Muscle layer of duodenum (tissue), 2 donors: Measurements from ENCODE around the gene SMARCE1.

Experiments used
- H3K27ac ChIP-seq: one replicate; pipeline ENCODE4 v1.7.0; 2013; ENCODE audit warnings: mild to moderate bottlenecking, low read length
- H3K27me3 ChIP-seq: one replicate; pipeline ENCODE4 v1.7.0; 2013; ENCODE audit warnings: low read depth, mild to moderate bottlenecking, control low read depth, low read length
- H3K36me3 ChIP-seq, 2 donors: one replicate each; pipeline ENCODE4 v1.7.0; 2013; ENCODE audit warnings: low read length in 2 of 2, control low read depth in 1 of 2, mild to moderate bottlenecking in 1 of 2; ENCODE audit not compliant: insufficient read depth in 2 of 2, control insufficient read depth in 1 of 2
- H3K4me1 ChIP-seq, 2 donors: one replicate each; pipeline ENCODE4 v1.7.0; 2013; ENCODE audit warnings: low read length in 2 of 2, mild to moderate bottlenecking in 2 of 2, control low read depth in 1 of 2, moderate library complexity in 1 of 2; ENCODE audit not compliant: insufficient read depth in 2 of 2, control insufficient read depth in 1 of 2
- H3K4me3 ChIP-seq, 2 donors: one replicate each; pipeline ENCODE4 v1.7.0; 2013; ENCODE audit warnings: low read length in 2 of 2, low read depth in 1 of 2, mild to moderate bottlenecking in 1 of 2
- H3K9me3 ChIP-seq, 2 donors: one replicate each; pipeline ENCODE4 v1.7.0; 2013; ENCODE audit warnings: low read length in 2 of 2, control low read depth in 1 of 2, mild to moderate bottlenecking in 1 of 2; ENCODE audit not compliant: control insufficient read depth in 1 of 2
- donor health status: healthy.

The SMARCE1 gene

DNA sequence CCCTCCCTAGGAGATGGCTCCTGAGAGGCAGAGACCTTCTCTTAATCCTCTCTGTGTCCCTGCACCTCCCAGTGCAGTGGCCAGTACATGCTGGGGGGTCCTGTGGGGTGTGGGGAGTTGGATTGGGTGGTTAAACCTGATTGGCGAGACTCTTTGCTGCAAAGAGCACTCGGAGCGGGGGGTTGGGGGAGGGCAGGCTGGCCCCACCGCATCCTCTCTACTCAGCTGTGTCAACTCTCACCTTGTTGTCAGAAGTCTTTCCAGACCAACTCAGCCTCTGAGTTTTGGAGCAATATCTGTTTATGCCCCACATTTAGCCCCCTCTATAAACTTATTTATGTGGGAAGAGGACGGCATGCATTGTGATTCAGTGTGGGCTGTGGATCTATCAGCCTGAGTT, 40.0 kb downstream of the SMARCE1 start:
- peaks cover 0 to 3% of the 10 kb centered on the region in 2 donors for H3K4me1 ChIP-seq
- no peaks in the 10 kb centered on the region for H3K36me3 ChIP-seq
- no peak overlapping the region for H3K27ac ChIP-seq
- H3K4me3 ChIP-seq, result no peak overlapping the region
- no peaks in the 10 kb centered on the region for H3K9me3 ChIP-seq
- no peaks in the 10 kb centered on the region for H3K27me3 ChIP-seq

DNA sequence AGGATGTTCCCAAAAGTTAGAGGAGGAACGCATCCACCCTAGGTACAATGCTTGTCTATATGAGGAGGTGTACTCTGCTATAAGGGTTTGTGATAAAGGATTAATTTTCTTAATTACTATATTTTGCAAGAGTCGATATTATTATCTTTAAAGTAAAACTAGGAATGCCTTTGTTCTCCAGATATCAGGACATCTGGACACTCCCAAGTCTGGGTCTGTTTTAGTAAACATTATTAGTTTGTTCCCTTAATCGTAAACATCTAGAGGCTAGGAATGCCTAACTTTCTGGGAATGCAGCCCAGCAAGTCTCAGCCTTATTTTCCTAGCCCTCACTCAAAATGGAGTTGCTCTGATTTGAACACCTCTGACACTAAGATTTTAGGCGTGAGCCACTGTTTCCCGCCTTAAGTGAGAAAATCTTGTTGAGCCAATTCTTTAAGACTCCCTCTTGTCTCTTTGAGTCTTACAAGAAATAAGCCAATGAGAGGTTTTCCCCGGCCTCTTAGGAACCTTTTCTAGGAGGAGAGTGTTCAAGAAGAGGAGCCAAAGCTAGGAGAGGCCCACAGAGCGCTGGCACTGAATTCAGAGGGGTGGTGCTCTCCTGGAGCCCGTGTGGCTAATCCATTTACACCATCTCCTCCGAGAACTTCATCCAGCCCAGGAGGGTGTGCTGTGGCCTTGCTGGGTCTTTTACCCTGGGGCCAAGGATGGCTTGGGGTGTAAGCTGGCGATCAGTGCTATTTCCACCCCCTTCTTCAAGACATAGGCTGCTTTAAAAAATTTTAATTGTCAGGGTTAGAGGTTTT, 40.9 kb downstream of the SMARCE1 start:
- H3K36me3 ChIP-seq, result no peaks in the 10 kb centered on the region
- H3K27me3 ChIP-seq, result no peaks in the 10 kb centered on the region
- H3K4me1 ChIP-seq, result peaks cover 0 to 9% of the 10 kb centered on the region in 2 donors
- no peak overlapping the region for H3K4me3 ChIP-seq
- no peaks in the 10 kb centered on the region for H3K9me3 ChIP-seq
- no peak overlapping the region for H3K27ac ChIP-seq

DNA sequence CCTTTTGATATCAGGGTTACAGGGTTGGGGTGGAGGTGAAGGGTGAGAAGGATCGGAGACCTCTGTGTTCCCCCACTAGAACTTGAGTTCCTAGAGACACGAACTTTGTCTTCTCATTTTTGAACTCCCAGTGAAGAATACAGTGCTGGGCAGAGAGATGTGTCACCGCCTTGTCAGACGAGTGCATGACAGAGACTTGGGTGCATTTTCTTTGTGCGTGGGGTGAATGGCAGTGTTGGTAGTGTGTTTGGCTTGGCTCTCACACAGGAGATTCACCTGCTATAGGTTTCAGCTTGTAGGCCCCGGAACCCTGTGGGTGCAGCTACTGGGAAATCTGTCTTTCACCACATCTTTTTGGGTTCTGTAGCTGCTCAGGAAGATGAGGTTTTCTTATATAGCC, 42.3 kb downstream of the SMARCE1 start:
- Histone ChIP-seq H3K4me1 (peaks cover 0 to 9% of the 10 kb centered on the region in 2 donors), H3K27ac (no peak overlapping the region), H3K36me3 (no peaks in the 10 kb centered on the region), H3K9me3 (no peaks in the 10 kb centered on the region), H3K4me3 (no peak overlapping the region), H3K27me3 (no peaks in the 10 kb centered on the region)

DNA sequence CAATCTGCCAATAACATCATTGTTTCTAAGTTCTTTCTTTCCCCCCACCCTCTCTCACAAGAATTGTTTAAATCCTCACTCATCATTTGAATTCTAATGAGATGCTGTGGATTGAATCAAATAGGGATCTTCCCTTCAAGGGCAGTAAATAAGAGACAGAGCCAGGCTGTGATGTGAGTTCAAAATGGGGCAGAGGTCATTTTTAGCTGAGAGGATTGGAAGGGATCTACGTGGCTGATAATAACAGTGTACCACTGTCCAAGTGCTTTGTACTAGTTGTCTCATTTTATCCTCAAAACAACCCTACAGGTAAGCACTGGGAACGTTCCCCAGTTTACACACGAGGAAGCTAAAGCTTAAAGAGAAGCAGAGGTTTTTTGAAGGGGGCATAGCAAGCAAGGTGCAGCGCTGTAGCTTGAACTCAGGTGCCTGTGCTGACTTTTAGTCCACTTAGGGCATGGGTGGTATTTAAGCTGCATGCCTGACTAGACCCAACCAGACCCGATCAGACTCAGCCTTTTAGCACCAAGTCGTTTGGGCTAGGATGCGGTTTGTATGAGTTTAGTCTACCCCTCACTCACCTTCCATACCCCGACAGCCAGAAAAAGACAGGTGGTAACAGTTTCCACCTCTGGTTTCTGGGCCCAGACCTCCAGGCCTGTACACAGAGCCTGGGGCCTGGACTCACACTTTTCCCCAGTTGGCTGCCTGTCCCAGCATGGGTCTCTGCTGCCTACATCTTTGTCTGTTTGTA, 43.1 kb downstream of the SMARCE1 start:
- Histone ChIP-seq H3K36me3 (no peaks in the 10 kb centered on the region), H3K9me3 (no peaks in the 10 kb centered on the region), H3K27me3 (no peaks in the 10 kb centered on the region), H3K4me1 (peaks cover 0 to 9% of the 10 kb centered on the region in 2 donors), H3K27ac (no peak overlapping the region), H3K4me3 (no peak overlapping the region)

DNA sequence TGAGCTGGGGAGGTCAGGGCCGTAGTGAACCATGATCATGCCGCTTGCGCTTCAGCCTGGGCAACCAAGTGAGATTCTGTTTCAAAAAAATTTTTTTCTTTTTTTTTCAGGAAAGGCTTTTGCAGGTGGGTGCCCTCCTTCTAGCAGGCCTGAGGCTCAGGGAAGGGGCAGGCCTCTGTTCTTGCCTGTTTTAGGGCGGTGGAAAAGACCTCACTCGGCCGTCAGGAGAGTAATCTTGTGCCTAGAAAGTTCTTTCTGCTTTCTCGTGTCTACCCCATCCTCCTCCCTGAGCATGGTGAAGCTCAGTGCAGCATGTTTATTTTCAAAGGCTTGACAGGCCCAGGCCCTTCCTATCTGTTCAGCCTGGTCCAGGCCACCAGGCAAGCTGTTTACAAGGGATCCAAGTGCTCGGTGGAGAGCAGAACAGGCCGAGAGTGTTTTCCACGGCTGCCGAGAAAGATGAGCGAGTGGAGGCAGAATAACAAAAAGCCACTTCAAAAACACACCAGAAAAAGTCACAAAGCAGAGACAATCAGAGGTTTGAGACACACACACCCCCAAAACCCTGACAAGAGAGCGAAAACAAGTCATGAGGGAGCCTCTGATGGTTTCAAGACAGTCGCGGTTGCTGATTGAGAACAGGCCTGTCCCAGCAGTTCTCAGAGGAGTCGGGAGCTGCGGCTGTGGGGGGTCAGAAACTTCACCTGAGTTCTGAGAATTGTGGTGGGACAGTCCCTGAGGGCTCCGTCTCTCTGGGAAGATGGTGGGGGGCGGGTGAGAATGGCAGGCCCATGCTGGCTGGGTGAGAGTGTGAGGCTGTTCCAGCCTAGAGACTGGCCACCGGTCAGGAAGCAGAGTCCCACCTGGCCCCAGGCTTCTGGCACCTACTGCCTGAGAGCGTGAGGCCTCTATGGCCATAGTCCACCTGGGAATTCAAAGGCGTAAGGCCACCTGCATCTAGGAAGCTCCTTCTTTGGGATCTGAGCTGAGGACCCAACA, 44.9 kb downstream of the SMARCE1 start:
- H3K4me1 ChIP-seq, result peaks cover 0 to 9% of the 10 kb centered on the region in 2 donors
- no peak overlapping the region for H3K4me3 ChIP-seq
- H3K27ac ChIP-seq, result no peak overlapping the region
- H3K9me3 ChIP-seq, result no peaks in the 10 kb centered on the region
- H3K36me3 ChIP-seq, result no peaks in the 10 kb centered on the region
- no peaks in the 10 kb centered on the region for H3K27me3 ChIP-seq

DNA sequence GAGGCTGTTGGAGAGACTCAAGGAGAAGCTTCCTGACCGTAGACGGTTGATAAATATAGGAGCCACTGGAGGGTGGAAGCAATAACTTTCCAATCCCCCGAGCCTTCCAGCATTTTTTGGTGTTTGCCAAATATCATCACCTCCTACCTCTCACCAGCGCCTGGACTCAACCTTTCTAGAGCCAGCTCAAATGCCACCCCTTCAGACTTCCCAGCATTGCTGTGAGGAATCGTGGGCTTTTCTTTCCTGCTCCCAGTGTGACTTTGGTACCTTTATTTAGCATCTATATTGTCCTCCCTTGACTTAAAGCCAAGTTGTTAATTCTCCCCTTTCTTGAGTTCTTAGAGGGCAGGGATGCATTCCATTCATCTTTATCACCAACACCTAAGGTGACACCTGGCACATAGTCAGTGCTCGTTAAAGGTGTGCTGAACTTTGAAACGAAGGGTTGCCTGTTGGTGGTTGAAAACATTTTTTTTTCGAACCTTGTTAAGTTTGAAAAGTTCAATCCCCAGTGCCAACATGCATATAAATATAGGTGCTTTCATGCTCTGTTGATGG, 47.1 kb downstream of the SMARCE1 start:
- H3K27me3 ChIP-seq, result no peaks in the 10 kb centered on the region
- no peak overlapping the region for H3K4me3 ChIP-seq
- H3K9me3 ChIP-seq, result no peaks in the 10 kb centered on the region
- H3K27ac ChIP-seq, result no peak overlapping the region
- H3K36me3 ChIP-seq, result no peaks in the 10 kb centered on the region
- H3K4me1 ChIP-seq, result peaks cover 0 to 9% of the 10 kb centered on the region in 2 donors

DNA sequence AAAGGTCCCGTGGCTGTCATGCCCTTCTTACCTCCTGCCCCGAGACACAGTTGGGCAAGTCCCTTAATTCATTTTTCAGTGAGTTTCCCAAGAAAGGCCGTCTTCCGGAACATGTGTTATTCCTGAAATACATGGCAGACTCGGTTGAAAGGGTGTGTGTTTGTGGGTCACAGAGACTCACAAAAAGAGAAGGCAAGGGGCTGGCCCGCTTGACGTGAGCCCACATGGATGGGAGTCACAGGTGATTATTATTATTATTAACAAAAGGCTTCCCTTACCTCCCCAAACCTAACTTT, 48.2 kb downstream of the SMARCE1 start:
- Histone ChIP-seq H3K4me3 (no peak overlapping the region), H3K36me3 (no peaks in the 10 kb centered on the region), H3K27ac (no peak overlapping the region), H3K9me3 (no peaks in the 10 kb centered on the region), H3K27me3 (no peaks in the 10 kb centered on the region), H3K4me1 (peaks cover 0 to 9% of the 10 kb centered on the region in 2 donors)

DNA sequence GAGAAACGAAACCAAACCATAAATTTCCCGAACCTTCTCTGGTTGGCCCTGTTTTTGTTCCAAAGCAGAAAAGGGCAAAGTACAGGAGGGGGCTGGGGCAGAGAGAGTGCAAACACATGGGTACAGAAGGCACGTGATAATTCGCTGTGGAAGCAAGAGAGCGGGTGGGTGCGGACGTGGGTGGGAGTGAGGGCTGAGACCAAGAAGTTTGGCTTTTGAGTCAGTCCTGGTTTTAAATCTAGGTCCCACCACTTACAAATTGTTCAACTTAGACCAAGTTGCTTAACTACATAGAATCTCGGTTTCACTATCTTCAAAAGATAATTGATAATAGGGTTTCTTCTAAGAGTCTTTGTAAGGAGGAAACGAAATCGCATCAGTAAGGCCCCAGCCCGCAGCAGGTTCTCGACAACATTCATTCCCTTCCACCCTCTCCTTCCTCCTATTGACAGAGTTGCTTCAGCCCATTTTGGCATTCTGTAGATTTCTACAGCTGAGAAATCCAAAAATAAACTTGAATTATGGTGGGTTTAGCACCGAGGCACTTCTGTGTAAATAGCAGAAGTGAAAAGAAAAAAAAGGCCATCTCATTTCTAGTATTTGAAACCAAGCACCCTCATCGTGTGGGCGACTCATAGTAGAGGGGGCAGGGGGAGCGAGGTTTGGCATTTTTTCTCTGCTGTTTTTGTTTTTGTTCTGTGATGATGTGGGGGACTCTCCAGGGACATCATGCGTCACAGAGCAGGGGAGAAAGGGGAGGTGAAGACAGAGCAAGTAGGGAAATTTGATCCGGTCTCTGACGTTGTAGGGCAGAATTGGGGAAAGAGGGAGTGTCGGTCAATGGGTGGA, 48.8 kb downstream of the SMARCE1 start:
- Histone ChIP-seq H3K27me3 (no peaks in the 10 kb centered on the region), H3K27ac (no peak overlapping the region), H3K4me1 (peaks cover 0 to 9% of the 10 kb centered on the region in 2 donors), H3K4me3 (no peak overlapping the region), H3K9me3 (no peaks in the 10 kb centered on the region), H3K36me3 (no peaks in the 10 kb centered on the region)

DNA sequence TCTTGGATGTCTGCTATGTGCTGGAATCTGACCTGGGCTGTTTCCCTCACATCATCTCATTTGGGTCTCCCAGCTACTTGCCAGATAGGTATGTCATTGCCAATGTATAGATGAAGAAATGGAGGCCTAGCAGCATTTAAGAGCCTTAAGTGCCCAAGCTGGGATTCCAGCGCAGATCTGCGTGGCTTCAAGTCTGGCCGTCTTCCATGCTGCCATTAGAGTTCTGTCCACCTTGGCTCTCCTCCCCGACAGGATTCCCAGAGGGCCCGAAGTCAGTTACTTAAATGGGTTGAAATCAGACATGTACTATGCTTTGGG, 49.4 kb downstream of the SMARCE1 start:
- Histone ChIP-seq H3K27me3 (no peaks in the 10 kb centered on the region), H3K36me3 (no peaks in the 10 kb centered on the region), H3K27ac (no peak overlapping the region), H3K4me1 (peaks cover 0 to 9% of the 10 kb centered on the region in 2 donors), H3K4me3 (no peak overlapping the region), H3K9me3 (no peaks in the 10 kb centered on the region)

DNA sequence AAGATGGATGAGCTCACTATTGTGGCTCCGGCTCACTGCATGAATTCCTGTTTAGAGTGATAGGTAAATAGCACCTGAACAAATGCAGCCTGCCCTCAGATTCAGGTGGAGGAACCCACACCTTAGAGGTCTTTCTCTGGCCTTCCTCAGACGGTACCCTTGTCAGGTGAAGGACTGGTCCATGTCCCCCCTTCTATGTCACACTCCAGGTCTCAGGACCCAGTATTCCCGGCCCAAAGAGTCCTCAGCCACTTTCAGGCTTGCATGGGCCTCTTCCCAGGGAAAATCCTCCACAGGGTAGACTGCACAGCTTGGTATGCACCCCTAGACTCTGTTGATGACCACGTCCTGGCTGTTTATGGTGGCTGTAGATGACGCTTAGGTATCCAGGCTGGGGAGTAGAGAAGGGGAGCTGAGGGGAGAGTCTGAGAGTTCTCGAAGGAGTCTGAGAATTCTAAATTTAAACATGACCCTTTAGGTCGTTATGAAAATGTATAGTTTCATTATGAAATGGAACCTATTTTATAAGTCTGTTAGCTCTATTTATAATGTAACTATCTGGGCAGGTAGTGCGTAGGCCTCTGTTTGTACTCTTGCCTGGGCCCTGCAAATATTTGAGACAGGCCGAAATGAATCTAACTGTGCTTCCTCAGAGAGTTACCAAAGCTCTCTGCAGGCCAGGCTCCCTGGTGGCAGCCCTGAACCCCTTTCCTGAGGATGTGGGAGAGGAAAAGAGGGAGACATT, 49.9 kb downstream of the SMARCE1 start:
- Histone ChIP-seq H3K27me3 (no peaks in the 10 kb centered on the region), H3K36me3 (no peaks in the 10 kb centered on the region), H3K9me3 (no peaks in the 10 kb centered on the region), H3K4me3 (no peak overlapping the region), H3K4me1 (peaks cover 0 to 7% of the 10 kb centered on the region in 2 donors), H3K27ac (no peak overlapping the region)
